ENCODE results near the gene TEX30. TPM values are rescaled to one million over a fixed set of nuclear protein-coding genes. Genes with fewer than 3 reads are reported as not detected.

Gene TEX30
- total RNA-seq, 4 donors from 2014 or later = 6.5 to 10.0 (median 7.9) TPM

DNA sequence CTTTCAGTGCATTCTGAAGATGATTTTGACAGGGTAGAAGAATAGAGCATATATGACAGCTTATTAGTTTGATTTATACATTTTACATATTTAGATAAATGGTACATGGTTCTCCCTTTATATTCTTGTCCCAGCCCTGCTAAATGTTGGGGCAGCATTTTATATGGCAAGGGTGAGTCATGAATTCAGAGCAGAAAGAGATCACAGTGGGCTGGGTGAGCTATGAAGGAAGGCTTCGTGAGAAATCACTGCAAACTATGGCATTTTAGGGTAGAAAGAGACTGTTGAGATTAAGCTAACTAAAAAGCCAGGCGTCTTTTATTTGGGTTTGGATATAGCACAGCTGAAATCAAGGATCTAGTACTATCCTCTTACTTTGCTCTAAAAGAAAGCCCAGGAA is 54.8 kb downstream of the TEX30 start:
- no peak for DNase-seq (ENCODE audit: low spot score in 2 of 2)
- WGBS, 2 donors = 73 to 75% methylated on average over 2 of the region's 2 CpGs
- intact Hi-C loops (cut with DNase I; ENCODE audit: low total_unique reads) = no loop called here
- no peak overlapping the region for H3K4me3 ChIP-seq (ENCODE audit: low read depth, poor library complexity, severe bottlenecking)
- no peak for TF ChIP-seq POLR2A (IDR thresholded peaks at IDR 0.05)
- TF ChIP-seq, protein P1, sequence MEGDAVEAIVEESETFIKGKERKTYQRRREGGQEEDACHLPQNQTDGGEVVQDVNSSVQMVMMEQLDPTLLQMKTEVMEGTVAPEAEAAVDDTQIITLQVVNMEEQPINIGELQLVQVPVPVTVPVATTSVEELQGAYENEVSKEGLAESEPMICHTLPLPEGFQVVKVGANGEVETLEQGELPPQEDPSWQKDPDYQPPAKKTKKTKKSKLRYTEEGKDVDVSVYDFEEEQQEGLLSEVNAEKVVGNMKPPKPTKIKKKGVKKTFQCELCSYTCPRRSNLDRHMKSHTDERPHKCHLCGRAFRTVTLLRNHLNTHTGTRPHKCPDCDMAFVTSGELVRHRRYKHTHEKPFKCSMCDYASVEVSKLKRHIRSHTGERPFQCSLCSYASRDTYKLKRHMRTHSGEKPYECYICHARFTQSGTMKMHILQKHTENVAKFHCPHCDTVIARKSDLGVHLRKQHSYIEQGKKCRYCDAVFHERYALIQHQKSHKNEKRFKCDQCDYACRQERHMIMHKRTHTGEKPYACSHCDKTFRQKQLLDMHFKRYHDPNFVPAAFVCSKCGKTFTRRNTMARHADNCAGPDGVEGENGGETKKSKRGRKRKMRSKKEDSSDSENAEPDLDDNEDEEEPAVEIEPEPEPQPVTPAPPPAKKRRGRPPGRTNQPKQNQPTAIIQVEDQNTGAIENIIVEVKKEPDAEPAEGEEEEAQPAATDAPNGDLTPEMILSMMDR (IDR thresholded peaks at IDR 0.05) = no peak

Other genes starting within 250 kb of the TEX30 start
- 10 to 100 TPM; 24.5 to 32.2 (median 26.8) TPM for gene TPP2, start 176.8 kb downstream of the TEX30 start, total RNA-seq
- not detected for gene METTL21C, start 78.7 kb downstream of the TEX30 start, total RNA-seq
- 1 to 10 TPM; 1.8 to 5.5 (median 3.7) TPM for gene POGLUT2, start 25.2 kb upstream of the TEX30 start, total RNA-seq
- 10 to 100 TPM in 1 of 4 donors, 1 to 10 TPM in 3; 5.4 to 16.0 (median 7.7) TPM for gene BIVM, start 25.3 kb upstream of the TEX30 start, total RNA-seq
- 10 to 100 TPM; 51.5 to 73.0 (median 55.1) TPM for gene ERCC5, start 72.2 kb upstream of the TEX30 start, total RNA-seq

Measured in lower leg skin (tissue), 4 donors.